DOHH2 (cell line): ENCODE data around the gene L3MBTL4.

Experiments used
- EZH2phosphoT487 ChIP-seq: fragments of 200-600 bp; sonication (generic); IDR thresholded peaks from 2 replicates; pipeline ENCODE4 v1.6.1; 2017; ENCODE audit warnings: borderline replicate concordance, mild to moderate bottlenecking, antibody characterized with exemption, low read length, moderate library complexity, mixed read lengths
- TF ChIP-seq, protein P1 (sequence below): fragments of 200-600 bp; sonication (generic); IDR thresholded peaks from one replicate; pipeline ENCODE4 v1.5.1; 2014; ENCODE audit warnings: antibody characterized with exemption, mild to moderate bottlenecking, low read depth, low read length; ENCODE audit not compliant: poor library complexity, severe bottlenecking

DNA sequence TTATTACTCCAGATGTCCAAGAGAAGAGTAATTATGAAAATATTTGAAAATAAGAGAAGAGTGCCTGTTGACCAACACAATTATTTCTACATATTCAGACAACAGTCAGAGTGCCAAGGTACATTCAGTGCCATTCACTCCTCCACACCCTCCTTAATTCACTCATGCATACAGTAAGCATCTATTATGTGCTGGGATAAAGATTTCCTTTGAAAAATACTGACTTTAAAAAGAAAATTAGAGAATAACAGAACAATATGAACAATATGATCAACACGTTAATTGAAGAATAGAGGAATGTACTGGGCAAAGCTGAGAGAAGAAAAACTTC, 203.6 kb downstream of the L3MBTL4 start:
- TF ChIP-seq, protein P1, sequence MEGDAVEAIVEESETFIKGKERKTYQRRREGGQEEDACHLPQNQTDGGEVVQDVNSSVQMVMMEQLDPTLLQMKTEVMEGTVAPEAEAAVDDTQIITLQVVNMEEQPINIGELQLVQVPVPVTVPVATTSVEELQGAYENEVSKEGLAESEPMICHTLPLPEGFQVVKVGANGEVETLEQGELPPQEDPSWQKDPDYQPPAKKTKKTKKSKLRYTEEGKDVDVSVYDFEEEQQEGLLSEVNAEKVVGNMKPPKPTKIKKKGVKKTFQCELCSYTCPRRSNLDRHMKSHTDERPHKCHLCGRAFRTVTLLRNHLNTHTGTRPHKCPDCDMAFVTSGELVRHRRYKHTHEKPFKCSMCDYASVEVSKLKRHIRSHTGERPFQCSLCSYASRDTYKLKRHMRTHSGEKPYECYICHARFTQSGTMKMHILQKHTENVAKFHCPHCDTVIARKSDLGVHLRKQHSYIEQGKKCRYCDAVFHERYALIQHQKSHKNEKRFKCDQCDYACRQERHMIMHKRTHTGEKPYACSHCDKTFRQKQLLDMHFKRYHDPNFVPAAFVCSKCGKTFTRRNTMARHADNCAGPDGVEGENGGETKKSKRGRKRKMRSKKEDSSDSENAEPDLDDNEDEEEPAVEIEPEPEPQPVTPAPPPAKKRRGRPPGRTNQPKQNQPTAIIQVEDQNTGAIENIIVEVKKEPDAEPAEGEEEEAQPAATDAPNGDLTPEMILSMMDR: no peak
- TF ChIP-seq EZH2phosphoT487: no peak
